Neural crest cell (in vitro differentiated cells): ENCODE measurements around the gene FBN2. TPM values are rescaled to one million over a fixed set of nuclear protein-coding genes. Genes with fewer than 3 reads are reported as not detected.

ENCODE experiments used
- DNase-seq: peaks from one replicate; pipeline ENCODE4 v3.0.0; 2021; ENCODE audit warnings: low read depth, mixed read lengths, low spot score
- H3K27ac Mint-ChIP-seq: one replicate; pipeline ENCODE4 v1.8.0; 2021; ENCODE audit warnings: mild to moderate bottlenecking, mixed read lengths; ENCODE audit not compliant: unreplicated experiment
- H3K27me3 Mint-ChIP-seq: 2 replicates; pipeline ENCODE4 v1.8.0; 2021; ENCODE audit warnings: low read depth, mild to moderate bottlenecking, mixed read lengths
- H3K36me3 Mint-ChIP-seq: 2 replicates; pipeline ENCODE4 v1.8.0; 2021; ENCODE audit warnings: low read depth, mild to moderate bottlenecking, mixed read lengths
- H3K4me1 Mint-ChIP-seq: 2 replicates; pipeline ENCODE4 v1.8.0; 2021; ENCODE audit warnings: mixed read lengths
- H3K4me3 Mint-ChIP-seq: one replicate; pipeline ENCODE4 v1.8.0; 2021; ENCODE audit warnings: mild to moderate bottlenecking, mixed read lengths
- H3K9me3 Mint-ChIP-seq: 2 replicates; pipeline ENCODE4 v1.8.0; 2021; ENCODE audit warnings: mixed read lengths
- CTCF ChIP-seq: fragments of 200-600 bp; sonication (generic); conservative IDR thresholded peaks from 2 replicates; pipeline ENCODE4 v1.5.0; 2021; ENCODE audit warnings: antibody characterized with exemption, mild to moderate bottlenecking
- total RNA-seq: library from RNA; stranded (reverse); gene quantifications from 2 replicates; pipeline ENCODE4 v1.2.1, GENCODE V29; 2021

FBN2 gene
- total RNA-seq, 1 donor from 2014 or later: 58.3 TPM

DNA sequence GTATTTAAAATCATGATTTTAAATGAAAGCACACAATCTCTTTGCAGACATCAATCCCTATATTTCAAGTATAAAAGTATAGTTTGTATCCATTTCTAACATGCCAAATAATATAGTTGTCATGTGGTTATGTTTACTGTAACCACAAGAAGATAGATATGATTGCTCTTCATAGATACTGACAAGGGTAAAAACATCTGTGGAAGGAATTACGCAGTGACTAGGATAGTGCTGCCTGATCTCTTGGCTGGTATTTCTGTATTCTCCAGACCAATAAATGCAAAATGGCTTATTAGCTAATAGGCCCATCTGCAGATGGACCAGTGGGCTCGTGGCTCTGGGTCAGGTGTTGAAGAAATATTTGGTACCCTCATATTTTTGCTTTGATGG lies 34.9 kb upstream of the FBN2 start:
- no peak for TF ChIP-seq CTCF
- no peak for DNase-seq
- Mint-ChIP-seq H3K4me3 (no peak overlapping the region), H3K4me1 (no peaks in the 10 kb centered on the region), H3K27me3 (no peaks in the 10 kb centered on the region), H3K27ac (no peak overlapping the region), H3K36me3 (no peaks in the 10 kb centered on the region), H3K9me3 (no peaks in the 10 kb centered on the region)

- TF ChIP-seq CTCF: no peak
- no peaks in the 10 kb centered on the region for H3K27me3 Mint-ChIP-seq
- DNase-seq: no peak
- H3K4me3 Mint-ChIP-seq: no peak overlapping the region
- H3K36me3 Mint-ChIP-seq: no peaks in the 10 kb centered on the region
- no peak overlapping the region for H3K27ac Mint-ChIP-seq
- no peaks in the 10 kb centered on the region for H3K4me1 Mint-ChIP-seq
- H3K9me3 Mint-ChIP-seq: no peaks in the 10 kb centered on the region
Measured at GRCh38 chr5:128572051-128572929, 34.2 kb upstream of the FBN2 start.

- no peak for TF ChIP-seq CTCF
- H3K36me3 Mint-ChIP-seq: no peaks in the 10 kb centered on the region
- H3K4me3 Mint-ChIP-seq: no peak overlapping the region
- no peaks in the 10 kb centered on the region for H3K9me3 Mint-ChIP-seq
- H3K27me3 Mint-ChIP-seq: no peaks in the 10 kb centered on the region
- DNase-seq: no peak
- no peaks in the 10 kb centered on the region for H3K4me1 Mint-ChIP-seq
- H3K27ac Mint-ChIP-seq: no peak overlapping the region
Measured at GRCh38 chr5:128566178-128566577, 28.1 kb upstream of the FBN2 start.

DNA sequence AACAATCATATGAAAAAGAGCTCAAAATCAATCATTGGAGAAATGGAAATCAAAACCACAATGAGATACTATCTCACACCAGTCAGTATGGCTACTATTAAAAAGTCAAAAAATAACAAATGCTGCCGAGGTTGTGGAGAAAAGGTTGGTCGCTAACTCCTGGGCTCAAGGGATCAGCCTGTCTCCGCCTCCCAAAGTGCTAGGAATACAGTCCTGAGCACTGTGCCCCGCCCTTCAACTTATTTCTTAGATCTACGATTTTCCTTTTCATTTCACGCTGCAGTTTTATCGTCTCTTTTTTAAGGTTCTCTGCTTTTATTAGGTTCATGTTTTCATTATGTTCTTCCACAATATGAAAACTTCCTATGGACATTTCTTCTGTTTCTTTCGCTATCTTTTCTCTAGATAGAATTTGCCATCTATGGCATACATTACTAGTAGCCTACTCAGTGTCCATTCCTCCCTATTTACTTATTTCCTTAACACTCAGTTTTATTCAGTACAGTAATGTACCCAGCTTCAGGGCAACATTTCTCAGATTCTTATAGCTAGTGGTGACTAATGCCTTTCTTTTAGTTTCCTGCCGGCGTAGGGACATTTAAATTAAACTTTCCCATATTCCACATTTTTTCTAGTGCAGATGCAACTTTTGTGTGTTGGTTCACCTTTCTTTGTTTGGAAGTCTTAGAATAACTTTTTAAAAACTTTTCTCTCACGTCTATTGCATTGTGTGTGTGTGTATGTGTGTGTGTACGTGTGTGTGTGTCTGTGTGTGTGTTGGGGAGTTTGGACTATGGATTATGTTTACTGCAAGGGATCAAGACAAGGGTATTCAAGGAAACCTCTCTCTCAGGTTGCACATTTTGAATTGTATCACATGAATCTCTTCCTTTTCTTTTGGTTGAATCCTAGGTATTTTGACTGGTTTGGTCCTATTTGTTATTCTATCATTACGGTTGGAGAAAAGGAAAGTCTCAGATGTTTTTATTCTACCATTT lies 21.6 kb upstream of the FBN2 start:
- H3K4me1 Mint-ChIP-seq: no peaks in the 10 kb centered on the region
- TF ChIP-seq CTCF: no peak
- H3K9me3 Mint-ChIP-seq: no peaks in the 10 kb centered on the region
- no peak for DNase-seq
- H3K4me3 Mint-ChIP-seq: no peak overlapping the region
- H3K36me3 Mint-ChIP-seq: no peaks in the 10 kb centered on the region
- no peaks in the 10 kb centered on the region for H3K27me3 Mint-ChIP-seq
- H3K27ac Mint-ChIP-seq: no peak overlapping the region

- no peak overlapping the region for H3K4me3 Mint-ChIP-seq
- DNase-seq: no peak
- H3K27me3 Mint-ChIP-seq: no peaks in the 10 kb centered on the region
- peaks cover 10% of the 10 kb centered on the region for H3K9me3 Mint-ChIP-seq
- TF ChIP-seq CTCF: no peak
- H3K36me3 Mint-ChIP-seq: peaks cover 7% of the 10 kb centered on the region
- H3K27ac Mint-ChIP-seq: no peak overlapping the region
- no peaks in the 10 kb centered on the region for H3K4me1 Mint-ChIP-seq
Measured at GRCh38 chr5:128553747-128554146, 15.7 kb upstream of the FBN2 start.
